ENCODE data around the gene NCOA1. TPM values are rescaled to one million over a fixed set of nuclear protein-coding genes. Genes with fewer than 3 reads are reported as not detected.

NCOA1 gene
- total RNA-seq, 1 donor from 2014 or later: 20.1 TPM

GRCh38 chr2:24469148-24469650 is 21.9 kb upstream of the NCOA1 start:
- H3K4me1 Mint-ChIP-seq: peaks cover 5% of the 10 kb centered on the region
- H3K36me3 Mint-ChIP-seq (ENCODE audit: low read depth): no peaks in the 10 kb centered on the region
- TF ChIP-seq, protein P1, sequence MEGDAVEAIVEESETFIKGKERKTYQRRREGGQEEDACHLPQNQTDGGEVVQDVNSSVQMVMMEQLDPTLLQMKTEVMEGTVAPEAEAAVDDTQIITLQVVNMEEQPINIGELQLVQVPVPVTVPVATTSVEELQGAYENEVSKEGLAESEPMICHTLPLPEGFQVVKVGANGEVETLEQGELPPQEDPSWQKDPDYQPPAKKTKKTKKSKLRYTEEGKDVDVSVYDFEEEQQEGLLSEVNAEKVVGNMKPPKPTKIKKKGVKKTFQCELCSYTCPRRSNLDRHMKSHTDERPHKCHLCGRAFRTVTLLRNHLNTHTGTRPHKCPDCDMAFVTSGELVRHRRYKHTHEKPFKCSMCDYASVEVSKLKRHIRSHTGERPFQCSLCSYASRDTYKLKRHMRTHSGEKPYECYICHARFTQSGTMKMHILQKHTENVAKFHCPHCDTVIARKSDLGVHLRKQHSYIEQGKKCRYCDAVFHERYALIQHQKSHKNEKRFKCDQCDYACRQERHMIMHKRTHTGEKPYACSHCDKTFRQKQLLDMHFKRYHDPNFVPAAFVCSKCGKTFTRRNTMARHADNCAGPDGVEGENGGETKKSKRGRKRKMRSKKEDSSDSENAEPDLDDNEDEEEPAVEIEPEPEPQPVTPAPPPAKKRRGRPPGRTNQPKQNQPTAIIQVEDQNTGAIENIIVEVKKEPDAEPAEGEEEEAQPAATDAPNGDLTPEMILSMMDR (conservative IDR thresholded peaks at IDR 0.05): no peak
- no peak overlapping the region for H3K27ac Mint-ChIP-seq (ENCODE audit: unreplicated experiment)
- no peaks in the 10 kb centered on the region for H3K9me3 Mint-ChIP-seq
- H3K27me3 Mint-ChIP-seq (ENCODE audit: low read depth): no peaks in the 10 kb centered on the region
- DNase-seq (ENCODE audit: low read depth, low spot score): no peak
- H3K4me3 Mint-ChIP-seq: no peak overlapping the region

DNA sequence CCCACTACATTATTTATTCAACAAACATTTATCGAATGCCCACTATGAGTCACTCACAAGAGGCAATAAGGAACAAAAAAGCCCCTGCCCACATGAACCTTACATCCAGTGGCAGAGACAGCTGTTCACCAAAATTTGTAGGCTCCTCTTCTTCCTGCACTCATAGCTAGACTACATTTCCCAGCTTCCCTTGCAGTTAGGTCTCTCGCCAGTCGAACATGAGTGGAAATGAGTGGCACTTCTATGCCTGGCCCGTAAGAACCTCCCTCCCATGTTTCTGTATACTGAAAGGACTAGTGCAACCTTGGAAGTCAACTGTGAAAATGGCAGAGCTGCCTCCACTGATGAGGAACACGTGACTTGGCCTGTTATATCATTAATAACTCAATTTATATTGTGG is 19.4 kb upstream of the NCOA1 start:
- no peak overlapping the region for H3K4me3 Mint-ChIP-seq
- TF ChIP-seq, protein P1 (conservative IDR thresholded peaks at IDR 0.05): no peak

DNA sequence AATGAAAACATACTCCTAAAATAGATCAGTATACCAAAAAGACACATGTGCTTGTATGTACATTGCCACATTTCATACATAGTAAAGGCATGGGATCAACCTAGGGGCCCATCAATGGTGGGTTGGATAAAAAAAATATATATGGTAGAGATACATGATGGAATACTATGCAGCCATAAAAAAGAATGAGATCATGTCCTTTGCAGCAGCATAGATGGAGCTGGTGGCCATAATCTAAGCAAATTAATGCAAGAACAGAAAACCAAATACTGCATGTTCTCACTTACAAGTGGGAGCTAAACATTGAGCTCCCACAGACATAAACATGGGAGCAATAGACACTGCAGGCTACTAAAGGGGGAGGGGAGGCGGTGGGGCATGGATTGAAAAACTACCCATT is 18.6 kb upstream of the NCOA1 start:
- H3K27me3 Mint-ChIP-seq (ENCODE audit: low read depth): no peaks in the 10 kb centered on the region
- H3K27ac Mint-ChIP-seq (ENCODE audit: unreplicated experiment): no peak overlapping the region
- no peaks in the 10 kb centered on the region for H3K9me3 Mint-ChIP-seq
- H3K4me1 Mint-ChIP-seq: no peaks in the 10 kb centered on the region
- DNase-seq (ENCODE audit: low read depth, low spot score): no peak
- TF ChIP-seq, protein P1 (conservative IDR thresholded peaks at IDR 0.05): no peak
- no peaks in the 10 kb centered on the region for H3K36me3 Mint-ChIP-seq (ENCODE audit: low read depth)
- no peak overlapping the region for H3K4me3 Mint-ChIP-seq

More for the DNA sequence above, 19.4 kb upstream of the NCOA1 start:
- H3K27ac Mint-ChIP-seq (ENCODE audit: unreplicated experiment): no peak overlapping the region
- DNase-seq (ENCODE audit: low read depth, low spot score): no peak
- H3K4me1 Mint-ChIP-seq: peaks cover 5% of the 10 kb centered on the region
- no peaks in the 10 kb centered on the region for H3K27me3 Mint-ChIP-seq (ENCODE audit: low read depth)
- H3K9me3 Mint-ChIP-seq: no peaks in the 10 kb centered on the region
- no peaks in the 10 kb centered on the region for H3K36me3 Mint-ChIP-seq (ENCODE audit: low read depth)

DNA sequence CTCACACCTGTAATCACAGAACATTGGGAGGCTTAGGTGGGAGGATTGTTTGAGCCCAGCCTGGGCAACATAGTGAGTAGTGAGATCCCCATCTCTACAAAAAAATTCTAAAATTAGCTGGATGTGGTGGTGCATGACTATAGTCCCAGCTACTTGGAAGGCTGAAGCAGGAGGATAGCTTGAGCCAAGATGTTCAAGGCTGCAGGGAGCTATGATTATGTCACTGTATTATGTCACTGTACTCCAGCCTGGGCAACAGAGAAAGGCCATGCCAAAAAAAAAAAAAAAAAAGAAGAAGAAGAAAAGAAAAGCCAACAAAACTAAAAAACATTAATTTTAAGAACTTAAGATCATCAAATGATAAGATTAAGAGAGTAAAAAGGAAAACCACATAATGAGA is 17.4 kb upstream of the NCOA1 start:
- H3K4me1 Mint-ChIP-seq: no peaks in the 10 kb centered on the region

GRCh38 chr2:24474053-24474452 is 17.0 kb upstream of the NCOA1 start:
- H3K9me3 Mint-ChIP-seq: no peaks in the 10 kb centered on the region
- DNase-seq (ENCODE audit: low read depth, low spot score): no peak
- H3K27me3 Mint-ChIP-seq (ENCODE audit: low read depth): no peaks in the 10 kb centered on the region
- TF ChIP-seq, protein P1 (conservative IDR thresholded peaks at IDR 0.05): no peak
- no peaks in the 10 kb centered on the region for H3K4me1 Mint-ChIP-seq
- no peaks in the 10 kb centered on the region for H3K36me3 Mint-ChIP-seq (ENCODE audit: low read depth)
- no peak overlapping the region for H3K4me3 Mint-ChIP-seq
- H3K27ac Mint-ChIP-seq (ENCODE audit: unreplicated experiment): no peak overlapping the region

More for the DNA sequence above, 17.4 kb upstream of the NCOA1 start:
- no peaks in the 10 kb centered on the region for H3K27me3 Mint-ChIP-seq (ENCODE audit: low read depth)
- DNase-seq (ENCODE audit: low read depth, low spot score): no peak
- H3K4me3 Mint-ChIP-seq: no peak overlapping the region
- no peak overlapping the region for H3K27ac Mint-ChIP-seq (ENCODE audit: unreplicated experiment)
- TF ChIP-seq, protein P1 (conservative IDR thresholded peaks at IDR 0.05): no peak
- H3K36me3 Mint-ChIP-seq (ENCODE audit: low read depth): no peaks in the 10 kb centered on the region
- H3K9me3 Mint-ChIP-seq: no peaks in the 10 kb centered on the region

All from neural crest cell (in vitro differentiated cells).